Cerebellar nuclear complex (tissue), 1 donor: ENCODE results near the gene PQBP1.

ENCODE experiments used
- DNase-seq, 2 experiments: peaks; one replicate each; lab custom pipeline; 2025; lab: John Stamatoyannopoulos, UW

PQBP1 gene

DNA sequence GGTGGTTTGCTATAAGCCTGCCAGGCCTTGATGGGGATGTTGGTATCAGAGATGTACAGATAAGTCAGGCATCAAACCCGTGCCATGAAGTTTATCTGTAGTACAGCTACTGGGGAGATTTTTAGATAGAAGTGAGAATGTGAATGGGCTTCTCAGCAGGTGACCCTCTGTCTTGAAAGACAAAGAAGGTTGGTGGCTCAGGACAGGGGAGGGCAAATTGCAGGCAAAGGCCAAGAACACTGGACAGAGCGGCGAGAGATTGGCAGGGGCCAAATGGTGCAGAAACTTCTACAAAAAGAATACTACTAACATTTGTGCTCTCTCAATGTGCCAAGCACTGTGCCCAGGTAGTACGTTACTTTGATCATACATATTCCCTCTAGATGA lies 23.0 kb downstream of the PQBP1 start:
- no peak for DNase-seq

DNA sequence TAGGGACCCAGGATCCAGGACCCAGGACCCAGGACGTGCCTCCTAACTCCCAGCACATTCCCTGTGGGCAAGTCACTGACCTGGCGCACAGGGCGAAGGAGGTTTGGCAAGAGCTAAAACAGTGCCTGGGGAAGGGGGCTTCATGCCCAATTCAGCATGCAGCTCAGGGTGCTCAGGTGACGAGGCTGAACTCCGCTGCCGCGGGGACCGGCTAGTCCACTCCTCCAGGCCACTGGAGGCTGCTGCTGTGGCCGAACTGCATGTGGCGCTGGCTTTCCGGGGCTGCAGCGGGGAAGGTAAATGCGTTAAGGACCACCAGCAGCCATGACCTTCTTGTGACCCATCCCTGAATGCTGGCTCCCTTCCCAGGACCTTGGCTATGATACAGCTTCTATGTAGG lies 26.0 kb downstream of the PQBP1 start:
- DNase-seq: no peak

DNA sequence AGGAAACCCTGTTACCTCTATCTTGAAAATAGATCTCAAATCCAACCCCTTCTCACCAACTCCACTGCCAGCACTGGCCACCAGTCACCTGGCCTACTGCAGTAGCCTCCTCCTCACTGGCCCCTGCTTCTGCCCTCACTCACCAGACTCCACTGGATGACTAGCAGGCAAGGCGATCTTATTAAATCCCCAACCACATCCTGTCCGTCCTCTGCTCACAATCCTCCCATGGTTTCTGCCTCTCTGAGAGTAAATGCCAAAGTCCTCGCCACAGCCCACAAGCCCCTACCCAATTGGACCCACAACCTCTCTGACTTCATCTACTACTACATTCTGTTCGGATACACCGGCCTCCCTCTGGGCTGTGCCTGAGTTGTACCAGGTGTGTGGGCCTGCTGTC lies 26.5 kb downstream of the PQBP1 start:
- DNase-seq: no peak

GRCh38 chrX:48927123-48927522 lies 29.4 kb downstream of the PQBP1 start:
- DNase-seq: no peak

GRCh38 chrX:48927736-48928382 lies 30.1 kb downstream of the PQBP1 start:
- DNase-seq: no peak

- no peak for DNase-seq
These were observed 36.0 kb downstream of the PQBP1 start for GRCh38 chrX:48933757-48934156.

DNA sequence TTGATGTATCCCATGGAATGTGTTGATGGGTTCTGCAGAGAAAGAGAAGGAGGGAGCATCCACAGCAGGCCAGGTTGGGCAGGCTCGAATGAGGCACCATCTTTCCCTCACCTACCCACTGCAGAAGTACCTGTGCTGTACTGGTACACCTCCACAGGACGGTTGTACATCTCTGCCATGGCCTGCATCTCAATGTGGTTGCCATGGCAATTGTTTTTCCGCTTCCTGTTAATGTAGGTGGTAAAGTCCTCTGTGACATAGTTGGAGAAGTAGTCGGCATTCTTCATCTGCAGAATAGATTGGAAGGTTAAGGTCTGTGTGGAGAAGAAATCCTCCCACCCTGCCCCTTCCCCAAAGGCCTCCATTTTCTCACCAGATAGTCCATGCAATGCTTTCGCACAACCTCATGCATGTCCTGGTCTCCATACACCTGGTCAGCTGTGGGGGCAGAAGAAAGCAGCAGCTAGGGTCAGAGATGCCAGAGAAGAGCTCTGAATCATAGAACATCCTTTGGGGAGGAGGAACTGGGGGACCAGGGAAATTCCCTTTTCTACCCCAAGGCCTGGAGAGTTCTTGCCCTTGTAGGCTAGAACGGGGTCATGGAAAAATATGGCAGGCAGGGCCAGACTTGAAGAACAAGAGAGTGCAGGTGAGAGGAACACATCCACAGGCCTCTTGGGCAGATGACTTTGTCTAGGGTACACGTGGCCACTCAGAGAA lies 37.0 kb downstream of the PQBP1 start:
- DNase-seq: no peak

GRCh38 chrX:48935301-48935670 lies 37.6 kb downstream of the PQBP1 start:
- DNase-seq: no peak

DNA sequence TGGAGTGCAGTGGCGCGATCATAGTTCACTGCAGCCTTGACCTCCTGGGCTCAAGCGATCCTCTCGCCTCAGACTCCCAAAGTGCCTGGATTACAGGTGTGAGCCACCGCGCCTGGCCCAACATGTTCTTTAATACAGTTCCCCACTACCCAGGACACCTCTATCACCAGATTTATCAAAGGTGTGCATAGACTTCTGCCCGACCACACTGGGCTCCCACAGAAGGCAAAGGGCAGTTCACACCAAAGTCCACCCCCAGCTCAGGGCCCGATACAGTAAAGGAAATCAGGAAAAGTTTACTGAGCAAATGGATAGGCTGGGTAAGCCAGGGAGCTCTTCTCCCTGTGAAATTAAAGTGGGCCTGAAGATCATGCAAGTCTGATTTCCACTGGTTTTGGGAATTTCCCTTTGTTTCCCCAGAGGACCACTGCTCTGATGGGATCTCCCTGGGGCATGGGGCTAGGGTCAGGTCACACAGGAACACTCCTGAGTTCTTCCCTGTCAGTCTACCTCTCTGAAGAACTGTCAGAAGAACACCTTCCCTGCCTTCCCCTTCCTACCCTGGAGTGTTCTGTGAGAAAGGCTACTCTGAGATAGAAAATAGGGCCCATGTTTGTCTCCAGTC lies 38.8 kb downstream of the PQBP1 start:
- DNase-seq: no peak

GRCh38 chrX:48937054-48937907 lies 39.6 kb downstream of the PQBP1 start:
- no peak for DNase-seq

DNA sequence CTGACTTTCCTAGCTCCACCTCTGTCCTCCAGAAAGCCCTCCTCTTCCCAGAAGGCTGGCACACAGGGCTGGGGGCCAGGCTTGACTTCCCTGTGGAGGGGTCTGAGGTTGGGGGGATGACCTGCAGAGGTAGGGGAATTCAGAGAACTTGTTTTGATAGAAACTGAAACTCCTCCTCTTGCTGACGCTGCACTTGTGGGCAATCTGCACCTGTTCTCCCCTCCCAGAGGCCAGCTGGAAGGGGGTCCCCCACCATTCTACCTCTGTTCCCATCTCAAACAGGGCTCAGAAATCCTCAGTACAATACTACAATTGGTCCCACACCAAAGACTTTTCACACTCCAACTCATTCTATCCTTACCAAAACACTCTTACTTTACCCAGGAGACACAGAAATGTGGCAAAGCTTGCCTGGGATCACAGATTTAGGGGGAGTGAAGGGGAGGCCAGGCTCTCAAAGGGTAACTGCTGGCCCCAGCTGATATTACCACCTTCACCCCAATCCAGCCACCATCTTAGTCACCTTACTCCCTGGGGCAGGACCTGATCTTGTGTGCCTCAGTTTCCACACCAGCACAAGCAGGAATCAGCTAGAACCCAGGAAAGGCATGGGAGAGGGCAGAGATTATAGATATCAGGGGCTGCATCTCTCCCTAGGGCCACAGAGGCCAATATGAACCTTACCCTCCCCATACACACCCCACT lies 41.1 kb downstream of the PQBP1 start:
- DNase-seq: no peak

GRCh38 chrX:48939524-48940228 lies 41.9 kb downstream of the PQBP1 start:
- DNase-seq: no peak

- no peak for DNase-seq
These were observed 42.8 kb downstream of the PQBP1 start for GRCh38 chrX:48940404-48940955.

DNA sequence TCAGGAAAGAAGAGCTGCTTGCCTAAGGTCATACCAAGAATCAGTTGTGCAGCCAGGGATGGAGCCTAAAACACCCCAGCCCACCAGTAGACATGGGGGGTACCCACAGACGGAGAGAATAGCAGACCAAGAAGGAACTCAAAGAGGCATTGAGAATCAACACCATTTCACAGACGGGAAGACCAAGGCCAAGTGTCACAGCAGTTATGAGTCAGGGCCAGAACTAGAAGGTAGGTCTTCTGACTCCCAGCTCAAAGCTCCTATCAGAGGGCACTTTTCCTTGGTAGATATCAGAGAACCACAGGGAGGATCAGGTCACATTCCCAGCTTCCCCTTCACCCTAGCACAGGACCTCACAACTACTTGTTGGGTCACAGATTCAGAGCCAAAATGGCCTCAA lies 45.2 kb downstream of the PQBP1 start:
- no peak for DNase-seq

GRCh38 chrX:48945517-48946348 lies 48.0 kb downstream of the PQBP1 start:
- DNase-seq: peak in 1 of 2 experiments; percentile 3

DNA sequence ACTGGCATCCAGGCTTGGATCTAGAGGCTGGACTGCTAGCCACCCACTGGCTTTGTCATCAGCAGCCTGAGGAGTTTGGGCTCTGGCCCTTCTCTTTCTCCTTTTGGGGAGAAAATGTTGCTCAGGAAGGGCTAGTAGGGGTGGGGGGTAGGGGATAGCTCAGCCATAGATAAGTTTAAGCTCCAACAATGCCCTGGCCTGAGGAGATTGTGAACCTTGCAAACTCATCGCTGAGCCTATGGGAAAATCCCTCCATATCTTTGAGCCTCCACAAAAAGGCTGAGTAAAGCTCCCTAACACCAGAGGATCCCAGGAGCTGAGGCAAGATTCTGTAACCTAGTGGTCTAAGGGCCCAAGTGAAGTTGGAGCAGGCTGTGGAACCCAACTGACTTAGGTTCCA lies 50.9 kb downstream of the PQBP1 start:
- DNase-seq: no peak
